ENCODE results near the gene OSBPL9.

Gene OSBPL9

DNA sequence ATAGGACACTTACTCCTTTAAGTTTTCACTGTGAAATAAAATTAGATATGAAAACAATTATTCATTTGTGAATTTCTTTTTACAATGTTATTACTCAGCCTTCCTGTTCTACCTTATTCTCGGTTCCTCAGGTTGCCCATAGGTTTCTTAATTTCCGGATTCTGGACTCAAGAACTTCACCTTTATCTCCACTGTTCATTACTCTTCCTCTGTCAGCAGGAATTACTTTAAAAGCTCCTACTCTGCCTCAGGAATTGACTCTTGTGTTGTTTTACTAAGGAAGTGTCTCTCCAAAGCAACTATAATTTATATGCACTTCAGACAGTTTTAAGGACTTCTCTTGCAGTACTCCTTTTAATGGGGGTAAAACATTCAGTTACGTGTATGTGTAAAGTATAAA is 123.8 kb downstream of the OSBPL9 start:
- no peak overlapping the region for H3K27ac ChIP-seq (ENCODE audit: low read depth, low read length)

DNA sequence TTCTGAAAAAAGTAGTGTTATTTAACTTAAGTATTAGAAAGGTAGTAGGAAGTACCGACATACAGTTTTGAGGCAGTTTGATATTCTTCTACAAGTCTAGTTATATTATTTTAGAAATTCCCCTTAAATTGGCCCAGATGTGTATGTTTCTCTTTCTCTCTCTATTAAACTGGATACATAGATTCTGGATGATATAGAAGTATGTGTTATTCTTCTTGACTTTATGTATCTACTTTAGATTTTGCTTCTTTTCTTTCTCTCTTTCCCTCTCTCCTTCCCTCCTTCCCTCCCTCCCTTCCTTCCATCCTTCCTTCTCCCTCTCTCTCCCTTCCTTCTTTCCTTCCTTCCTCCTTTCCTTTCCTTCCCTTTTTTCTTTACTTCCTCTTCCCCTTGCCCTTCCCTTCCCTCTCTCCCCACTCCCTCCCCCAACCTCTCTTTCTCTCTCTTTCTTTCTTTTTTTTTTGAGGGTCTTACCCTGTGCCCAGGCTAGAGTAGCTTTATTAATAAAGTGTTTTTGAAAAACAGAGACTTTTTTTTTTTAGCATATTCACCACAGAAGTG is 124.3 kb downstream of the OSBPL9 start:
- H3K9ac ChIP-seq (ENCODE audit: low read length) = no peak overlapping the region
- no peak overlapping the region for H3K4me3 ChIP-seq (ENCODE audit: low read length)
- no peaks in the 10 kb centered on the region for H3K27me3 ChIP-seq (ENCODE audit: control insufficient read depth, insufficient read depth, low read length)
- peaks cover 13% of the 10 kb centered on the region for H3K4me1 ChIP-seq (ENCODE audit: control insufficient read depth, insufficient read depth, low read length)
- no peaks in the 10 kb centered on the region for H3K36me3 ChIP-seq (ENCODE audit: control insufficient read depth, insufficient read depth, low read length)
- H3K27ac ChIP-seq (ENCODE audit: low read depth, low read length) = no peak overlapping the region

More for the DNA sequence above, 123.8 kb downstream of the OSBPL9 start:
- no peaks in the 10 kb centered on the region for H3K27me3 ChIP-seq (ENCODE audit: control insufficient read depth, insufficient read depth, low read length)
- H3K4me3 ChIP-seq (ENCODE audit: low read length) = no peak overlapping the region
- peaks cover 14% of the 10 kb centered on the region for H3K4me1 ChIP-seq (ENCODE audit: control insufficient read depth, insufficient read depth, low read length)
- H3K9ac ChIP-seq (ENCODE audit: low read length) = no peak overlapping the region
- H3K36me3 ChIP-seq (ENCODE audit: control insufficient read depth, insufficient read depth, low read length) = no peaks in the 10 kb centered on the region

DNA sequence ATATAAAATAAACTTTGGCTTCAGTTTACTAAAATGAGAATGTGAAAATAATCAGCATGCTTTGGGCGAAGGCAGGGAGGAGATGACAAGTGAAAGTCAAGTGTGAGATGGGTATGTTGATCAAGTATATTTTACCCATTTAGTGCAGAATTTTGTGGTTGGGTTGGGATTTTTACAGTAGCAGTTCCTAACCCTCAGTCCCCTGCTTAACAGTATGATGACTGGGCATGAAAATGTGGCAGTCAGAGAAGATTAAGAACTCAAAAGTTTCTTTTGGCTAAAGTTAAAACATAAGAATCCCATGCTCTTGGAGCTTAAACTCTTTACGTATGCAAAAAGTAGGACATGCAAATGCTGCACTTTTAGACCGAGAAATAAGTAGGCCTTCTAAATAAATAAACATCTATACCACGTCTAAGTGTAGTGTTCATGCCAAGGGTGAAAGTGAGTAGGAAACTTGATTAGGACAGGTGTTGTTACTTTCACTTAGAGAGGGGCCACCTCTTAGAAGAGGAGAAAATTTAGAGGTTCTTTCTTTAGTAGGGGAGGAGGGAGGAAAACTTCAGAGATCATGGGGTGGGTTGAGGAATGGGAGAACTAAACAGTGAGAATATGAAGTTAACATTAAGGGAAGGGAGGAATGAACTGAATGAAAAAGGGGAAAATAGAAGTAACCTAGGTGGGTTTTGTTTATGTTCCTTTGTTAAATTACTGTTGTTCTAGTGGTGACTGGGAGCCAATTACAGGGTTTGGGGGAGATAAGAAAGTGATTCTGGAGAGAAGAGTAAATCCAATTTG is 127.8 kb downstream of the OSBPL9 start:
- Histone ChIP-seq H3K4me3 (ENCODE audit: low read length) (no peak overlapping the region), H3K27ac (ENCODE audit: low read depth, low read length) (no peak overlapping the region), H3K4me1 (ENCODE audit: control insufficient read depth, insufficient read depth, low read length) (no peaks in the 10 kb centered on the region), H3K36me3 (ENCODE audit: control insufficient read depth, insufficient read depth, low read length) (no peaks in the 10 kb centered on the region), H3K9ac (ENCODE audit: low read length) (no peak overlapping the region), H3K27me3 (ENCODE audit: control insufficient read depth, insufficient read depth, low read length) (no peaks in the 10 kb centered on the region)

DNA sequence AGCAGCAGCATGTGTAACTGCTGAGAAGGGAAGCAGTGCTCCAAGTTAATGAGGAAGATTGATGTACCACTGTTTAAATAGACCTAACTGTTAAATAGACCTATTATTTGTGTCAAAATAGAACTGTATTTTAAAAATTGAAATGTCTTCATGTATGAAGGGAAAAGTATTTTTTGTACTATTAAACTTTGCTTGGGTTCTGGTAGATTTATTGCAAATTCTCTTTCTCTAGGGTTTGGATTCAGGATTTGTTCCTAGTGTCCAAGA is 128.3 kb downstream of the OSBPL9 start:
- H3K27ac ChIP-seq (ENCODE audit: low read depth, low read length) = no peak overlapping the region
- H3K27me3 ChIP-seq (ENCODE audit: control insufficient read depth, insufficient read depth, low read length) = no peaks in the 10 kb centered on the region
- H3K4me1 ChIP-seq (ENCODE audit: control insufficient read depth, insufficient read depth, low read length) = no peaks in the 10 kb centered on the region
- H3K36me3 ChIP-seq (ENCODE audit: control insufficient read depth, insufficient read depth, low read length) = no peaks in the 10 kb centered on the region
- H3K9ac ChIP-seq (ENCODE audit: low read length) = no peak overlapping the region
- no peak overlapping the region for H3K4me3 ChIP-seq (ENCODE audit: low read length)

DNA sequence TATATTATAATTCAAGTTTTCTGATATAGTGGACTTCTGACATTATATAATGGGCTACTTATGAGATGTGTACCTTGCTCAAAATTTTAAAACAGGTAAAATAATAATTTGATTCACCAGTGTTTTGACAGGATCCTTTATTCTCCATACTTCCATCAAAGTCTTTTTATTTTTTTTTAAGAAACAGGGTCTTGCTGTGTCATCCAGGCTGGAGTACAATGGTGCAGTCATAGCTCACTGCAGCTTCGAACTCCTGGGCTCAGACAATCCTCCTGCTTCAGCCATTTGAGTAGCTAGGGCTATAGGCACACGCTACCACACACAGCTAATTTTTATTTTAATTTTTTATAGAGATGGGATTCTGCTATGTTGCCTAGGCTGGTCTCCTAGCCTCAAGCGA is 132.3 kb downstream of the OSBPL9 start:
- H3K4me1 ChIP-seq (ENCODE audit: control insufficient read depth, insufficient read depth, low read length) = no peaks in the 10 kb centered on the region
- H3K4me3 ChIP-seq (ENCODE audit: low read length) = no peak overlapping the region
- H3K27ac ChIP-seq (ENCODE audit: low read depth, low read length) = no peak overlapping the region
- peaks cover 2% of the 10 kb centered on the region for H3K36me3 ChIP-seq (ENCODE audit: control insufficient read depth, insufficient read depth, low read length)
- H3K9ac ChIP-seq (ENCODE audit: low read length) = no peak overlapping the region
- no peaks in the 10 kb centered on the region for H3K27me3 ChIP-seq (ENCODE audit: control insufficient read depth, insufficient read depth, low read length)

DNA sequence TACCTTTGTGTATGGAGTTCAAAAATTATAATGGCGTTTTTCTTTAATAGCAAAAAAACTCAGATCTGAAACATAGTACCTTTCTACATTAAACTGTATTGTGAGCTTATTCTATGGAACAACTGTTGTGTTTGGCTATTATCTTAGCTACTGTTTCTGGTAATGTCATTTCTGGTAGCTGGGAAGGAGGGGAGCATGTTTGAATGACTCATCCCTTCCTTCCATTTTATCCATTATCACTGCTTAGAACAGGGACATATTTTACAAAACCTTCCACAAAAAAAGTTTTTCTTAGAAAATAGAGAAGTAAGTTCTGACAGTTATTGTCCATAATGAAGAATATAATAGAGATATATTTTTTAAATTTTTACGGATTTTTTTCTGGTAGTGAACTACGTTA is 133.3 kb downstream of the OSBPL9 start:
- Histone ChIP-seq H3K27ac (ENCODE audit: low read depth, low read length) (no peak overlapping the region), H3K36me3 (ENCODE audit: control insufficient read depth, insufficient read depth, low read length) (peaks cover 2% of the 10 kb centered on the region), H3K4me3 (ENCODE audit: low read length) (no peak overlapping the region), H3K4me1 (ENCODE audit: control insufficient read depth, insufficient read depth, low read length) (no peaks in the 10 kb centered on the region), H3K9ac (ENCODE audit: low read length) (no peak overlapping the region), H3K27me3 (ENCODE audit: control insufficient read depth, insufficient read depth, low read length) (no peaks in the 10 kb centered on the region)

DNA sequence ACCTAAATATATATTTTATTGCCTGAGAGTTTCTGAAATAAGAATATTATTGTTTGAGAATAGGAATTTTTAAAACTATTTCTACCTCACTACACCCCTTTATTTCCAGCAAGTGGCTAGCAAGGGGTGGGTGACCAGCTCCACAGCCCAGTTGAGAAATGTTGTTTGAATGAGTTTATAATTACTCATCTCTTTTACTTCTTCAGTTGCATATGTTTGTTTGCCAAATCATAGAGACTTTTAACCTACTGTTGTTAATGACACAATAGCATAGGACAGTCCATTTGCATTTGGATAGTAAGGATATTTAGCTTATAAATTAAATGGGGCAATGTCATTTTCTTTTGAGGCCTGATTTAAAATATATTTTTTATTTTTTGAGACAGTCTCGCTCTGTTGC is 133.8 kb downstream of the OSBPL9 start:
- H3K27me3 ChIP-seq (ENCODE audit: control insufficient read depth, insufficient read depth, low read length) = no peaks in the 10 kb centered on the region
- no peak overlapping the region for H3K4me3 ChIP-seq (ENCODE audit: low read length)
- peaks cover 2% of the 10 kb centered on the region for H3K36me3 ChIP-seq (ENCODE audit: control insufficient read depth, insufficient read depth, low read length)
- no peak overlapping the region for H3K9ac ChIP-seq (ENCODE audit: low read length)
- no peak overlapping the region for H3K27ac ChIP-seq (ENCODE audit: low read depth, low read length)
- H3K4me1 ChIP-seq (ENCODE audit: control insufficient read depth, insufficient read depth, low read length) = no peaks in the 10 kb centered on the region

DNA sequence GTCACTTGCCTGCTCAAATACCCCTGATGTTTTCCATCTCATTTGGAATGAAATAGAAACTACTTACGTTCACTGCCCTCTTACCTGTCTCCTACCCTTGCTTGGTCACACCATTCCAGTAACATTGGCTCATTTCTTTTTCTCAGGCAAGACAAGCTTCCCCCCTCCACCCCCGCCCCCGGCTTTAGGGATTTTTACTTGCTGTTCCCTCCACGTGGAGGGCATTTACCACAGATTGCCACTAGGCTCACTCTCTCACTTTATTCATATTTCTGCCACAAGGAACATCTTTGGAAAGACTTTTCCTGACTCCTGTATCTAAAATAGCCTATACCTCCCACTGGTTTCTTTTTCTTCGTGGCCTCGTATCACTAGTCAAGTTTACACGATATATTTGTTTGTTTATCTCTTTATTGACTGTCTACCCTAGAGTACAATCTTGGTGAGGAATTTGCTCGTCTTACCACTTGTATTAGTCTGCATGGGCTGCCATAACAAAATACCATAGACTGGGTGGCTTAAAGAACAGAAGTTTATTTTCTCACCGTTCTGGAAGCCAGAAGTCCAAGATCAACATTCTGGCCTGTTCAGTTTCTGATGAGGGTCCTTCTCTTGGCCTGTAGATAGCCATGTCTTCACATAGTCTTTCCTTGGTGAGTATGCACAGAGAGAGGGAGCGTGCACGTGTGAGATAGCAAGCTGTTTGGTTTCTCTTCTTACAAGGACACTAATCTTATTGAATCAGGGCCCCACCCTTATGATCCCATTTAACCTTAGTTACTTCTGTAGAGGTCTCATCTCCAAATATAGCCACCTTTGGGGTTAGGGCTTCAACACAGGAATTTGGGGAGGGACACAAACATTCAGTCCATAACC is 135.4 kb downstream of the OSBPL9 start:
- H3K36me3 ChIP-seq (ENCODE audit: control insufficient read depth, insufficient read depth, low read length) = peaks cover 2% of the 10 kb centered on the region
- H3K9ac ChIP-seq (ENCODE audit: low read length) = no peak overlapping the region
- H3K4me1 ChIP-seq (ENCODE audit: control insufficient read depth, insufficient read depth, low read length) = no peaks in the 10 kb centered on the region
- H3K27me3 ChIP-seq (ENCODE audit: control insufficient read depth, insufficient read depth, low read length) = no peaks in the 10 kb centered on the region
- no peak overlapping the region for H3K4me3 ChIP-seq (ENCODE audit: low read length)
- H3K27ac ChIP-seq (ENCODE audit: low read depth, low read length) = no peak overlapping the region

DNA sequence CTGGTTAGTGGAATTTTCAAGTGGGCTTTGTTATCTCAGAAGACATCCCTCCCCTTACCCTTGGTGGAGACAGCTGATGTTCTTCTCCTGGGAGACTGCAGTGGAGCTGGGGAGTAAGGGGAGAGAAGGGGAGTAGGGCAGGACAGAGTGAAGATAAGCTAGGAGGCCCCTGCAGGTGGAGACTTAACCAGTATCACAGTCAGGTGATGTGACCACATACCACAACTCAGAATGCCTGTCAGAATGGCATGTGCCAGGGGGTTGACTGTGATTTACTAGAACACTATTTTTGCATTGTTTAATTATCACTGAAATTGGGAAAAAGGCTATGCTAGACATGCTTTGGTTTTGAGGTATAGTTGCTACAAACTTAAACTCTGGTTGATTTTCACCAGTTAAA is 137.1 kb downstream of the OSBPL9 start:
- Histone ChIP-seq H3K4me1 (ENCODE audit: control insufficient read depth, insufficient read depth, low read length) (no peaks in the 10 kb centered on the region), H3K27ac (ENCODE audit: low read depth, low read length) (no peak overlapping the region), H3K9ac (ENCODE audit: low read length) (no peak overlapping the region), H3K36me3 (ENCODE audit: control insufficient read depth, insufficient read depth, low read length) (peaks cover 2% of the 10 kb centered on the region), H3K27me3 (ENCODE audit: control insufficient read depth, insufficient read depth, low read length) (no peaks in the 10 kb centered on the region), H3K4me3 (ENCODE audit: low read length) (no peak overlapping the region)

DNA sequence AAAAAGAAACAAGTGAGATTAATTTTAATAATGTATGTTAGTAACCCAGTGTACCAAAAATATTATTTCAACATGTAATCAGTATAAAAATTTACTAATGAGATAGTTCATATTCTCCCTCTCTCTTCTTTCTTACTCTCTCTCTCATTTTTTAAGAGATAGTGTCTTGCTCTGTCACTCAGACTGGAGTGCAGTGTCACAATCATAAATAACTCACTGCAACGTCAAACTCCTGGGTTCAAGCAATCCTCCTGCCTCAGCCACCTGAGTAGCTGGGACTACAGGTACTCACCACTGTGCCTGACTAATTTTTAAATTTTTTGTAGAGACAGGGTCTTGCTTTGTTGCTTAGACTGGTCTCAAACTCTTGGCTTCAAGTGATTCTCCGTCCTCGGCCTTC is 137.8 kb downstream of the OSBPL9 start:
- H3K27me3 ChIP-seq (ENCODE audit: control insufficient read depth, insufficient read depth, low read length) = no peaks in the 10 kb centered on the region
- H3K36me3 ChIP-seq (ENCODE audit: control insufficient read depth, insufficient read depth, low read length) = peaks cover 2% of the 10 kb centered on the region
- H3K4me1 ChIP-seq (ENCODE audit: control insufficient read depth, insufficient read depth, low read length) = no peaks in the 10 kb centered on the region
- H3K4me3 ChIP-seq (ENCODE audit: low read length) = no peak overlapping the region
- H3K9ac ChIP-seq (ENCODE audit: low read length) = no peak overlapping the region
- H3K27ac ChIP-seq (ENCODE audit: low read depth, low read length) = no peak overlapping the region

DNA sequence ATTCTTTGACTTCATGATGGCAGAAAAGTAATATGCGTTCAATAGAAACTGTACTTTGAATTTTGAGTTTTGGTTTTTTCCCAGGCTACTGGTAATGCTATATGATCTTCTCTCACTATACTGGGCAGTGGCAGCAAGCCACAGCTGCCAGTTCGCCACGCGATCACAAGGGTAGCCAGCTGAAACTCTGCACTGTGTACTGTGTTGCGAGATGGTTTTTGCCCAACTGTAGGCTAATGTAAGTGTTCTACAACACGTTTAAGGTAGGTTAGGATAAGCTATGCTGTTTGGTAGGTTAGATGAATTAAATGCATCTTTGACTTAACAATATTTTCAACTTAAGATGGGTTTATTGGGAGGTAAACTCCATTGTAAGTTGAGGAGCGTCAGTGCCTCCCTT is 138.5 kb downstream of the OSBPL9 start:
- H3K9ac ChIP-seq (ENCODE audit: low read length) = no peak overlapping the region
- H3K36me3 ChIP-seq (ENCODE audit: control insufficient read depth, insufficient read depth, low read length) = peaks cover 2% of the 10 kb centered on the region
- no peaks in the 10 kb centered on the region for H3K27me3 ChIP-seq (ENCODE audit: control insufficient read depth, insufficient read depth, low read length)
- no peak overlapping the region for H3K27ac ChIP-seq (ENCODE audit: low read depth, low read length)
- no peak overlapping the region for H3K4me3 ChIP-seq (ENCODE audit: low read length)
- H3K4me1 ChIP-seq (ENCODE audit: control insufficient read depth, insufficient read depth, low read length) = no peaks in the 10 kb centered on the region

DNA sequence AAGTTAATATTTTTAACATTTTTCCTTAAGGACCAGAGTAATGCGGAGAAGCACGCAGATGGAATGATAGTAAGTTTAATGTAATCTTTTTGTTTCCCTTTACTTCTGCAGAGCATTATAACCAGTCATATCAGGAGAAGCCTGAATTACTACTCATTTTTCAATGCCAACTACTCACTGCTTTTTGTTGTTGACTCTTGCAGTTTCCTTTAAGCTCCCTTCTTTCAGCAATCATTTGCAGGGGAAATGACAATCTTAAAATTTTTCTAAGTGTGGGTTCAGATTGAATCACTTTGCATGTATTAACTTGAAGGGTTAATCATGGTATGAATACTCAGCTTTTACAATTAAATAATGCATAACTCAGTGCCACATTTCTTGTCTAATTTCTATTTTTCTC is 139.4 kb downstream of the OSBPL9 start:
- Histone ChIP-seq H3K4me1 (ENCODE audit: control insufficient read depth, insufficient read depth, low read length) (no peaks in the 10 kb centered on the region), H3K36me3 (ENCODE audit: control insufficient read depth, insufficient read depth, low read length) (peaks cover 2% of the 10 kb centered on the region), H3K27me3 (ENCODE audit: control insufficient read depth, insufficient read depth, low read length) (no peaks in the 10 kb centered on the region), H3K27ac (ENCODE audit: low read depth, low read length) (no peak overlapping the region), H3K4me3 (ENCODE audit: low read length) (no peak overlapping the region), H3K9ac (ENCODE audit: low read length) (no peak overlapping the region)
